BLaER1 (cell line): ENCODE results near the gene CCL27.
A peak's percentile ranks its signal among the peaks of the same experiment; 100 is the strongest.

Experiments
- H3K27ac ChIP-seq: shearing (Covaris generic); formaldehyde crosslinking; 2 replicates; pipeline ENCODE4 v1.8.1; 2022
- H3K27me3 ChIP-seq: shearing (Covaris generic); formaldehyde crosslinking; 2 replicates; pipeline ENCODE4 v1.8.1; 2022
- H3K36me3 ChIP-seq: shearing (Covaris generic); formaldehyde crosslinking; 2 replicates; pipeline ENCODE4 v1.8.1; 2022
- H3K4me1 ChIP-seq: shearing (Covaris generic); formaldehyde crosslinking; 2 replicates; pipeline ENCODE4 v1.8.1; 2022
- H3K4me2 ChIP-seq: shearing (Covaris generic); formaldehyde crosslinking; 2 replicates; pipeline ENCODE4 v1.8.1; 2022
- H3K4me3 ChIP-seq: shearing (Covaris generic); formaldehyde crosslinking; 2 replicates; pipeline ENCODE4 v1.8.1; 2022
- H3K9ac ChIP-seq: shearing (Covaris generic); formaldehyde crosslinking; 2 replicates; pipeline ENCODE4 v1.8.1; 2022
- H3K9me3 ChIP-seq: shearing (Covaris generic); formaldehyde crosslinking; 2 replicates; pipeline ENCODE4 v1.8.1; 2022
- H4K20me1 ChIP-seq: shearing (Covaris generic); formaldehyde crosslinking; 2 replicates; pipeline ENCODE4 v1.8.1; 2022
- Cebpa-rat ChIP-seq: shearing (Covaris generic); IDR thresholded peaks from 2 replicates; pipeline ENCODE4 v1.8.1; 2022

The CCL27 gene

DNA sequence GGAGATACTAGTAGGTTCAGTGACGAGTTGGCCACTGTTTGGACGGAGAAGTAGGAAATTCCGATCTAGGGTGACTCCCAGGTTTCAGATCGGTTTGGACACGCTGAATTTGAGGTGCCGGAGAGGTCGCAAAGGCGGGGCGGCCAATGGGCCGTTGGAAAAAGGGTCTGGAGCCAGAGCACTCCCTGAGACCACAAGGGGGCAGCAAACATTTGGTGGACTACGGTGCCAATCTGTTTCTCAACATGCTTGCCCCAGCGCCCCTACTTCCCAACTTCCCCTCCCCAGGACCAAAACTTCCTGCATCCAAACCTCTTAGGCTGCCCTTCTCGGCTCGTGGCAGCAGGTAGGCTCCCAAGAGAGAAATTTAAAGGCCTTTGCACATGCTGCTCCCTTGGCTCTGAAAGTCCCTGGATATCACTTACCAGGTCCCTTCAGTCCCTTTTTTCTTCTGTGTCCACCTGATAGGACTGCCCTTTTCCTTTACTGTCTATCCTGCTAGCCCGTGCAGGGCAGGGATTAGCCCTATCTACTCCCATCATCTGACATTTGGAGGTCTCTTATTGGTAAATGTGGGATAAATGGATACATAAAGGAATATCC lies 49.6 kb downstream of the CCL27 start:
- peaks cover 34% of the 10 kb centered on the region; the same call in 1 of the 2 replicates for H3K36me3 ChIP-seq
- H3K4me2 ChIP-seq: peak overlapping the region; percentile 92
- H3K9me3 ChIP-seq: no peaks in the 10 kb centered on the region
- no peak for TF ChIP-seq Cebpa-rat
- H3K27me3 ChIP-seq: 0 out of 2 replicates have a peak, but pooled peaks cover 3% of the 10 kb centered on the region
- peak overlapping the region; percentile 96 for H3K27ac ChIP-seq
- no peaks in the 10 kb centered on the region for H4K20me1 ChIP-seq
- peak overlapping the region; percentile 96 for H3K9ac ChIP-seq
- H3K4me1 ChIP-seq: peaks cover 20% of the 10 kb centered on the region
- H3K4me3 ChIP-seq: peak overlapping the region; percentile 85
